GM19438 (cell line): ENCODE data around the gene SPANXB1.
"Not testable (repeated sequence)": the region's sequence is repeated elsewhere in the genome, so short reads cannot be mapped to it uniquely, and the experiment has no call there.

Experiments
- ATAC-seq: cut with Tn5 transposase; IDR thresholded peaks from one replicate; pipeline ENCODE4 v1.9.1; 2021; ENCODE audit warnings: low read depth; ENCODE audit not compliant: unreplicated experiment

Gene SPANXB1

GRCh38 chrX:141002568-141002967 lies at the start of gene SPANXB1:
Gene SPANXB1, plus strand, starts transcription at chrX:141002594. Its CDS starts 100 bp downstream, at chrX:141002694.
- not testable (repeated sequence) for ATAC-seq

GRCh38 chrX:140967036-140967435 lies 35.4 kb upstream of the SPANXB1 start:
- no peak for ATAC-seq

GRCh38 chrX:140971099-140971795 lies 31.1 kb upstream of the SPANXB1 start:
- ATAC-seq: no peak

GRCh38 chrX:140975472-140975871 lies 26.9 kb upstream of the SPANXB1 start:
- no peak for ATAC-seq

- ATAC-seq: no peak
Observed at GRCh38 chrX:140980271-140980670, 22.1 kb upstream of the SPANXB1 start.

- no peak for ATAC-seq
Observed at GRCh38 chrX:140983730-140984129, 18.7 kb upstream of the SPANXB1 start.

GRCh38 chrX:141005243-141005642 lies 2.8 kb downstream of the SPANXB1 start:
- not testable (repeated sequence) for ATAC-seq

GRCh38 chrX:141044246-141044645 lies 41.9 kb downstream of the SPANXB1 start:
- ATAC-seq: not testable (repeated sequence)

GRCh38 chrX:141049878-141050277 lies 47.5 kb downstream of the SPANXB1 start:
- not testable (repeated sequence) for ATAC-seq

GRCh38 chrX:141052098-141052497 lies 49.7 kb downstream of the SPANXB1 start:
- ATAC-seq: not testable (repeated sequence)
